ENCODE data around the gene KANSL1. TPM values are rescaled to one million over a fixed set of nuclear protein-coding genes. Genes with fewer than 3 reads are reported as not detected.

The KANSL1 gene
- total RNA-seq, 1 donor from 2014 or later: 152 TPM

GRCh38 chr17:46195939-46196716 lies 2.9 kb upstream of the KANSL1 start:
- H3K27me3 Mint-ChIP-seq: no peaks in the 10 kb centered on the region
- DNase-seq (no peak), ATAC-seq (ENCODE audit: low read depth) (no peak)
- intact Hi-C loops (cut with micrococcal nuclease): loop anchor here (1.0 to 2.0 kb wide), 2 partner anchors 17 to 71 kb away; no protein-coding TSS in a partner anchor
- H3K27ac Mint-ChIP-seq: peak overlapping the region; percentile 30
- ChIA-PET POLR2A (no interaction called here), CTCF (interaction anchor here (0.8 to 0.9 kb wide), 2 partner anchors 17 to 19 kb away, joined by 3 to 6 read pairs; no protein-coding TSS in a partner anchor)
- peaks cover 26% of the 10 kb centered on the region for H3K36me3 Mint-ChIP-seq (ENCODE audit: low read depth)
- no peak overlapping the region for H3K4me3 Mint-ChIP-seq
- TF ChIP-seq CTCF (IDR thresholded peaks at IDR 0.05): no peak
- H3K4me1 Mint-ChIP-seq: peaks cover 34% of the 10 kb centered on the region
- no peaks in the 10 kb centered on the region for H3K9me3 Mint-ChIP-seq

- TF ChIP-seq CTCF (IDR thresholded peaks at IDR 0.05): no peak
- DNase-seq: no peak
- H3K9me3 Mint-ChIP-seq: no peaks in the 10 kb centered on the region
- peaks cover 37% of the 10 kb centered on the region for H3K4me1 Mint-ChIP-seq
- intact Hi-C loops (cut with micrococcal nuclease): loop anchor here (1.0 to 2.0 kb wide), 2 partner anchors 18 to 71 kb away; no protein-coding TSS in a partner anchor
- H3K4me3 Mint-ChIP-seq: peak overlapping the region; percentile 84
- POLR2A ChIA-PET: no interaction called here
- H3K27me3 Mint-ChIP-seq: no peaks in the 10 kb centered on the region
- CTCF ChIA-PET: interaction anchor here (0.6 to 0.9 kb wide), 3 partner anchors 18 to 559 kb away, joined by 3 to 6 read pairs (median 3); no protein-coding TSS in a partner anchor
- no peak for ATAC-seq (ENCODE audit: low read depth)
- peak overlapping the region; percentile 97 for H3K27ac Mint-ChIP-seq
- peaks cover 28% of the 10 kb centered on the region for H3K36me3 Mint-ChIP-seq (ENCODE audit: low read depth)
Measured at GRCh38 chr17:46195217-46195855, 2.1 kb upstream of the KANSL1 start.

- H3K4me1 Mint-ChIP-seq: peaks cover 43% of the 10 kb centered on the region
- TF ChIP-seq CTCF (IDR thresholded peaks at IDR 0.05): peak; percentile 88
- intact Hi-C loops (cut with micrococcal nuclease): loop anchor here (1.0 to 5.0 kb wide), 7 partner anchors 19 to 1913 kb away; partner anchors contain the start of genes GOSR2 and SNX11
- ChIA-PET CTCF (interaction anchor here (0.5 to 2.2 kb wide), 5 partner anchors 17 to 559 kb away, joined by 3 to 16 read pairs (median 6); no protein-coding TSS in a partner anchor), POLR2A (interaction anchor here (0.6 to 2.3 kb wide), 6 partner anchors 12 to 1456 kb away, joined by 3 to 12 read pairs (median 6); no protein-coding TSS in a partner anchor)
- peak overlapping the region; percentile 84 for H3K4me3 Mint-ChIP-seq
- H3K27ac Mint-ChIP-seq: peak overlapping the region; percentile 97
- ATAC-seq (ENCODE audit: low read depth) (no peak), DNase-seq (no peak)
- H3K9me3 Mint-ChIP-seq: no peaks in the 10 kb centered on the region
- no peaks in the 10 kb centered on the region for H3K27me3 Mint-ChIP-seq
- H3K36me3 Mint-ChIP-seq (ENCODE audit: low read depth): peaks cover 34% of the 10 kb centered on the region
Measured at GRCh38 chr17:46194393-46195216, 1.4 kb upstream of the KANSL1 start.

GRCh38 chr17:46193626-46194392 lies 580 bp upstream of the KANSL1 start:
- intact Hi-C loops (cut with micrococcal nuclease): loop anchor here (1.0 to 5.0 kb wide), 9 partner anchors 15 to 1913 kb away; partner anchors contain the start of genes GOSR2 and SNX11
- no peak for TF ChIP-seq CTCF (IDR thresholded peaks at IDR 0.05)
- Mint-ChIP-seq H3K27me3 (no peaks in the 10 kb centered on the region), H3K4me3 (peak overlapping the region; percentile 84), H3K9me3 (no peaks in the 10 kb centered on the region), H3K27ac (peak overlapping the region; percentile 97), H3K36me3 (ENCODE audit: low read depth) (peaks cover 34% of the 10 kb centered on the region), H3K4me1 (peaks cover 51% of the 10 kb centered on the region)
- peak; percentile 89 for DNase-seq
- ChIA-PET POLR2A (interaction anchor here (0.6 to 2.3 kb wide), 18 partner anchors 11 to 972 kb away, joined by 3 to 12 read pairs (median 3); partner anchors contain the start of gene FMNL1), CTCF (interaction anchor here (0.5 to 2.2 kb wide), 13 partner anchors 10 to 1033 kb away, joined by 3 to 16 read pairs (median 4); no protein-coding TSS in a partner anchor)
- ATAC-seq (ENCODE audit: low read depth): peak; percentile 69

All from activated B cell treated with CpG ODN at 0.5 μM for 24 hours (primary cell).